Measurements from ENCODE around the gene DEPDC1. TPM values are rescaled to one million over a fixed set of nuclear protein-coding genes. Genes with fewer than 3 reads are reported as not detected.

The DEPDC1 gene
- total and polyA plus RNA-seq, 2 donors (not counting 1 experiment from before 2014, with no cell fraction given) = 0.03 to 0.07 TPM

DNA sequence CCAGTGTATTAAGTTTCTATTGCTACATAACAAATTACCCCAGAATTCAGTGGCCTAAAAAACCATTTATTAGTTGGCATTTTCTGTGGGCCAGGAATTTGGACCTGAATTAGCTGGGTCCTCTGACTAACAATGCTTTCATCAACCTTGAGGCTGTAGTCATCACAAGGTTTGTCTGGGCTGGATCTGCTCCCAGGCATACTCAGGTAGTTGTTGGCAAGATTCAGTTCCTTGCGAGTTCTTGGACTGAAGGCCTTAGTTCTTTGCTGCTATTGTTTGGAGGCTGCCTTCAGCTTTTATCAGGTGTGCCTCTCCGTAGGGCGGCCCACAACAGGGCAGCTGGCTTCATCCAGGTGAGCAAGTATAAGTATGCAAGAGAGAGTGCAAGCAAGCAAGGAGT is 31.4 kb upstream of the DEPDC1 start:
- WGBS (ENCODE audit: insufficient coverage) = 100% methylated on average over 3 of the region's 3 CpGs
- ChIA-PET POLR2A (no interaction called here), CTCF (no interaction called here)

DNA sequence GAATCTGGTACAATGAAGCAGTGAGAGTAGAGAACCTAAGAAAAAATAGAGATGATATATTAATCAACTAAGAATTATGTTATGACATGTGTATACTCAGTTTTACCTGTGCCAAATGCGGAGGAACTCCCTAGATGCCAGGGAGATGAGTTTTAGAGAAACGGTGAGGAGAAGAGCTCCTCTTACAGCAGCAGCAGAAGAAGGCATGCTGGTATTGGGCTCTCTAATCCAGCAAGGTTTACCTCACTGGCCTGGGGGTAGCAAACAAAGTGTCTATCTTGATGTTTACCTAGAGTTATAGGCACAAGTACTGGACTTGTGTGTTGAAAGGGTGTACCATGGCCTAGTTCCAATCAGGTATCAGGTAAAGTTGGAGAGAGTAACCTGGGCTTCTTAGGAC is 28.9 kb upstream of the DEPDC1 start:
- H3K27ac ChIP-seq (ENCODE audit: low read length in 2 of 2) = no peak overlapping the region
- POLR2A ChIA-PET = no interaction called here
- no peak overlapping the region for H3K4me3 ChIP-seq (ENCODE audit: control extremely low read depth in 1 of 5, extremely low read depth in 1 of 5, insufficient read depth in 1 of 5, low read depth in 2 of 5, low read length in 4 of 5)
- no peak for TF ChIP-seq EZH2 (IDR thresholded peaks at IDR 0.05; ENCODE audit: borderline replicate concordance, insufficient read depth, low read depth, low read length, poor library complexity, severe bottlenecking)
- TF ChIP-seq, protein P1, sequence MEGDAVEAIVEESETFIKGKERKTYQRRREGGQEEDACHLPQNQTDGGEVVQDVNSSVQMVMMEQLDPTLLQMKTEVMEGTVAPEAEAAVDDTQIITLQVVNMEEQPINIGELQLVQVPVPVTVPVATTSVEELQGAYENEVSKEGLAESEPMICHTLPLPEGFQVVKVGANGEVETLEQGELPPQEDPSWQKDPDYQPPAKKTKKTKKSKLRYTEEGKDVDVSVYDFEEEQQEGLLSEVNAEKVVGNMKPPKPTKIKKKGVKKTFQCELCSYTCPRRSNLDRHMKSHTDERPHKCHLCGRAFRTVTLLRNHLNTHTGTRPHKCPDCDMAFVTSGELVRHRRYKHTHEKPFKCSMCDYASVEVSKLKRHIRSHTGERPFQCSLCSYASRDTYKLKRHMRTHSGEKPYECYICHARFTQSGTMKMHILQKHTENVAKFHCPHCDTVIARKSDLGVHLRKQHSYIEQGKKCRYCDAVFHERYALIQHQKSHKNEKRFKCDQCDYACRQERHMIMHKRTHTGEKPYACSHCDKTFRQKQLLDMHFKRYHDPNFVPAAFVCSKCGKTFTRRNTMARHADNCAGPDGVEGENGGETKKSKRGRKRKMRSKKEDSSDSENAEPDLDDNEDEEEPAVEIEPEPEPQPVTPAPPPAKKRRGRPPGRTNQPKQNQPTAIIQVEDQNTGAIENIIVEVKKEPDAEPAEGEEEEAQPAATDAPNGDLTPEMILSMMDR (IDR thresholded peaks at IDR 0.05) = no peak
- CTCF ChIA-PET = no interaction called here
- DNase-seq (no peak), ATAC-seq (ENCODE audit: low read depth) (no peak)
- intact Hi-C loops (cut with micrococcal nuclease) = no loop called here
- Mint-ChIP-seq H3K4me3 (no peak overlapping the region), H3K4me1 (no peaks in the 10 kb centered on the region), H3K27me3 (peaks cover 2% of the 10 kb centered on the region), H3K27ac (no peak overlapping the region), H3K9me3 (ENCODE audit: insufficient read depth) (no peaks in the 10 kb centered on the region)
- H3K4me2 ChIP-seq (replicated peaks; ENCODE audit: low read depth, low read length, poor library complexity, severe bottlenecking) = no peak overlapping the region
- no peaks in the 10 kb centered on the region for H3K36me3 ChIP-seq (replicated peaks in 1 of 2; ENCODE audit: control extremely low read depth in 1 of 2, control insufficient read depth in 1 of 2, extremely low read depth in 1 of 2, insufficient read depth in 2 of 2, low read length in 1 of 2)
- H2AFZ ChIP-seq (ENCODE audit: insufficient read depth, low read depth, low read length, poor library complexity, severe bottlenecking) = no peak overlapping the region
- H3K79me2 ChIP-seq (ENCODE audit: control insufficient read depth, insufficient read depth, low read length) = no peaks in the 10 kb centered on the region
- H3K9ac ChIP-seq (ENCODE audit: low read length) = no peak overlapping the region
- no peaks in the 10 kb centered on the region for H4K20me1 ChIP-seq (ENCODE audit: control insufficient read depth, insufficient read depth, low read length, poor library complexity, severe bottlenecking)
- 73% methylated on average over 2 of the region's 2 CpGs for WGBS (ENCODE audit: insufficient coverage)
- no peaks in the 10 kb centered on the region for H3K9me3 ChIP-seq (ENCODE audit: control extremely low read depth in 1 of 3, control insufficient read depth in 2 of 3, insufficient read depth in 1 of 3, low read length in 2 of 3)
- no peaks in the 10 kb centered on the region for H3K27me3 ChIP-seq (replicated peaks in 1 of 4; ENCODE audit: control extremely low read depth in 1 of 4, control insufficient read depth in 3 of 4, insufficient read depth in 4 of 4, low read length in 3 of 4)
- no peaks in the 10 kb centered on the region for H3K4me1 ChIP-seq (ENCODE audit: control insufficient read depth in 2 of 2, insufficient read depth in 2 of 2, low read length in 2 of 2)

More for the DNA sequence above, 31.4 kb upstream of the DEPDC1 start:
- intact Hi-C loops (cut with micrococcal nuclease) = no loop called here
- Histone ChIP-seq H3K79me2 (ENCODE audit: control insufficient read depth, insufficient read depth, low read length) (no peaks in the 10 kb centered on the region), H3K9me3 (ENCODE audit: control extremely low read depth in 1 of 3, control insufficient read depth in 2 of 3, insufficient read depth in 1 of 3, low read length in 2 of 3) (no peaks in the 10 kb centered on the region), H3K4me2 (replicated peaks; ENCODE audit: low read depth, low read length, poor library complexity, severe bottlenecking) (no peak overlapping the region), H3K27me3 (replicated peaks in 1 of 4; ENCODE audit: control extremely low read depth in 1 of 4, control insufficient read depth in 3 of 4, insufficient read depth in 4 of 4, low read length in 3 of 4) (no peaks in the 10 kb centered on the region), H3K27ac (ENCODE audit: low read length in 2 of 2) (no peak overlapping the region), H3K4me3 (ENCODE audit: control extremely low read depth in 1 of 5, extremely low read depth in 1 of 5, insufficient read depth in 1 of 5, low read depth in 2 of 5, low read length in 4 of 5) (no peak overlapping the region), H3K36me3 (replicated peaks in 1 of 2; ENCODE audit: control extremely low read depth in 1 of 2, control insufficient read depth in 1 of 2, extremely low read depth in 1 of 2, insufficient read depth in 2 of 2, low read length in 1 of 2) (no peaks in the 10 kb centered on the region), H3K4me1 (ENCODE audit: control insufficient read depth in 2 of 2, insufficient read depth in 2 of 2, low read length in 2 of 2) (no peaks in the 10 kb centered on the region), H4K20me1 (ENCODE audit: control insufficient read depth, insufficient read depth, low read length, poor library complexity, severe bottlenecking) (no peaks in the 10 kb centered on the region), H3K9ac (ENCODE audit: low read length) (no peak overlapping the region), H2AFZ (ENCODE audit: insufficient read depth, low read depth, low read length, poor library complexity, severe bottlenecking) (no peak overlapping the region)
- no peaks in the 10 kb centered on the region for H3K4me1 Mint-ChIP-seq
- no peak overlapping the region for H3K4me3 Mint-ChIP-seq
- H3K27me3 Mint-ChIP-seq = peaks cover 6% of the 10 kb centered on the region
- peaks cover 5% of the 10 kb centered on the region for H3K9me3 Mint-ChIP-seq (ENCODE audit: insufficient read depth)
- H3K27ac Mint-ChIP-seq = no peak overlapping the region
- TF ChIP-seq EZH2 (IDR thresholded peaks at IDR 0.05; ENCODE audit: borderline replicate concordance, insufficient read depth, low read depth, low read length, poor library complexity, severe bottlenecking) = no peak
- TF ChIP-seq, protein P1 (IDR thresholded peaks at IDR 0.05) = no peak
- DNase-seq (no peak), ATAC-seq (ENCODE audit: low read depth) (no peak)
